ENCODE measurements around the gene ADRA2A. TPM values are rescaled to one million over a fixed set of nuclear protein-coding genes. Genes with fewer than 3 reads are reported as not detected.

Gene ADRA2A
- total RNA-seq, 1 donor from 2014 or later: 0.44 TPM

DNA sequence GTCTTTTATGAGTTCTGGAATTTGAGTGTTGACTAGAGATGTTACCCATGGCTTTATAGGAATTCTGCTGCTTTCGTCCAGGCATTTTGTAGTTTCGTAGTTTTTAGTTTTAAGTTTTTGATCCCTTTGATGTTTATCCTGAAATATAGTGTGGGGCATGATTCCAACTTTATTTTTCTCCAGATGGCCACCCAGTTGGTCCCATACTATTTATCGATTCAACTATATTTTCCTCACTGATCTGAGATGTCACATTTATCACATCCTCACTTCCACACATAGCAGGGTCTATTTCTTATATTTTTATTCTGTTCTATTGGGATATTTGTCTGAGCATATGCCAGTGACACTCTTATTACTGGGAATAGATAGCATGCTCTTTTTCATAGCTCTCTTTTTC, 33.9 kb downstream of the ADRA2A start:
- no peak for ATAC-seq

DNA sequence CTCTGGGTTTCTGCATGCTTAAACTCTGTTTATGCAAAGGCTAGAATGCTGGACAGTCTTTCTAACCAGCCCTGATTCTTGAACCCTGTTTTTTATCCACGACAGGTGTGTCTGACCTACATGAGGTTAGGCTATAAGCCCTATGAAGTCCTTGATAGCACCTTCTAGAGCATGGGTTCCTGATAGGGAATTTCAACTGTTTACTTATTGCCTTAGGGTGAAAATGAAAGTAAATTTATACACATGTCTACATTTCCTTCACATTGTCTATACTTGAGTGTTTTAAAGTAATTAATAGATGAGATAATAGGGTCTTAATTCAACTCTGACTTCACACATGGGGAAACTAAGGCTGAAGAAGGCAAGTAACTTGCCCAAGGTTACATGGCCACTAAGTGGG, 35.5 kb downstream of the ADRA2A start:
- no peak for ATAC-seq

DNA sequence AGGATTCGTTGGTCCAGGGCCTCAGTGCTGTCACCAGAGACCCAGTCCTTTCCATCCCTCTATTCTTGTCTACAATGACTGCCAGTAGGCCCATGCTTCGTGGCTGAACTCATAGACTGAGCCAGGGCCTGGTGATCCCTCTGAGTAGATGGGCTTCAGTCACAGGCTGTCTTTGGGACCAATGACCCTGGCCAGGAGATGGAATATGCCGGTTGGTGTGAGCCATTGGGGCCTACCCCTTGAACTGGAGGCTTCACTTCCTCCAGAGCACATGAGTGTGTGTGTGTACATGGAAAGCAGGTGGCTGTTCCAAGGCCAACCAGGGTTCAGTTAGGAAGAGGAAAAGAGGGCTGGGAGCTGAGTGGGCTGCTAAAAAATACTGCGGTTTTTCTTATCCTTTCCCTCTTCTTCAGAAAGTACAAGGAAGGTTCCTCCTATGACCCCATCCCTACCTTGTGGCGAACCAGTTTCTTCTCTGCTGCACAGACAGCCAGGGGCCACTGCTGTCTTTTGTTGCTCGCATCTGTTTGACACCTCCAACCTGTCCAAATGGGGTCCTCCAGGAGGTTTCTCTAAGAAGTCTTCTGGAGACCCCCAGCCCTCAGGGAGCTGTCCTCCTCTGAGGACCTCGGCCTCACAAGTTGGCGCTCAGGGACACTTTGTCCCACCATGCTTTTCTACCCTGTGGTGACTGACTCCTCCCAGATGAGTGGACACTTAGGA, 36.6 kb downstream of the ADRA2A start:
- ATAC-seq: no peak

DNA sequence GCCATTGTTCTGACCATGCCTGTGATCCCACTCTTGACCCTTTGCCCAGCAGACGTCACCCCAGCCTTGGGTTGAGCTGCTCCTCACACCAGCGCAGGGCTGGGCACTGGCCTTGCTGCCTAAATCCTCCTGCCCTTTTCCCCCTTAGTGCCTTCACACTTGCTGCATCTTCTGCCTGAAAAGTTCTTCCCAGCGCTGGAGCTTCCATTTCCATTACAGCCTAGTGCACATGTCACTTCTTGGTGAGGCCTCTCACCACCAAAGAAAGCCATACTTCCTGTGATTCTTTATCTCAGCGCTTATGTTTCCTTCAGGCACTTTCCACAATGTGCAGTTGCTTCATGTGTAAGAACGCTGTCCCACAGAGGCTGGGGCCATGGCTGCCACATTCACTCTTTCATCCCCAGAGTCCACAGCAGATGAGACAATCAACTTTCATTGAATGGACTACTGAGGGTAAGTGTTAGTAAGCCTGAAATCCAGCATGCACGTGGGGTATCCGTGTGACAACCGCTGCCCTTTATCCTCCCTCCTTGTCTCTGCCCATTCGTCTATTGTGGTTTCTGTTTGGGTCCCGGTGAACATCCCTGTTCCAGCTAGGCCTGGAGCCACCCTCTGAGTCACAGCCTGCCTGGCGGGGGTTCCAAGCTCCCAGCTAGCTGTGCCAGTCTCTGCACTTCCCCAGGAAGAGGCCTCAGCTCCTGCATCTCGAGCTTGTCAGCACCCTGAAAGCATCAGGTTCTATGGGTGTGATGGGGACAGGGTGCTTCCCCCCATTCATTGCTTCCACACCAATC, 37.3 kb downstream of the ADRA2A start:
- no peak for ATAC-seq

DNA sequence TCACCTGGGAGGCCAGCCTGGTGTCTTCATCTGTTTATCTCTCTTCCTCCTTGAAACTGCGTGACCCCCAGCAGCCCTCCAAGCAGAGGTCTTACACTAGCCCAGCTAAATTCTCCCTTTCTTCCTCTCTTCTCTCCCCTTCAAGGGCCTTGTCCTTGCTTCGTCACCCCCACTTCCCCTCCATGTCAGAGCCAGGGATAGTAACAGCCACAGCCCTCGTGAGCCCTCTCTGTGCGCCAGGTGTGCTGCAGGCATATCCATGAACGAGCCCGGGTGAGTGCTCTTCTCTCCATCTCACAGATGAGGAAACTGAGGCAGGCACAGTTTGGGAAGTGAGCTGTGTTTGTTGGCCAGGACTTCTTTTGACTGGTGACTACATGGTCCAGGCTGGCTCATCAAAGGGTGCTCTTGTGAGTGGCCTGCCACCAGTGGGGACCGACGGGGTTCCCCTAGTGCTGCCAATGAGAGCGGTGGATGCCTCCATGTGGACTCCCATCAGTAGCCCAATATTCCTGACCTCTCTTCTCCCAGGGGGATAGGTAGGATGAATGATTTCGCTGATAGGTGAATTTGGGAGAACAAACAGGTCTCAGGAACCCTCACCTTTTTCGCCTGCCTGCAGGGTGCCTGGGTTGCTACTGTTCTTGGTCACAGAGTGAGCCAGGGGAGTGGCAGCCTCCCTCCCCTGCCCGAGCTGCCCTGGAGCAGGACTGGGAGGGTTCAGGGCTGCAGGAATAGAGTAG, 38.1 kb downstream of the ADRA2A start:
- no peak for ATAC-seq

DNA sequence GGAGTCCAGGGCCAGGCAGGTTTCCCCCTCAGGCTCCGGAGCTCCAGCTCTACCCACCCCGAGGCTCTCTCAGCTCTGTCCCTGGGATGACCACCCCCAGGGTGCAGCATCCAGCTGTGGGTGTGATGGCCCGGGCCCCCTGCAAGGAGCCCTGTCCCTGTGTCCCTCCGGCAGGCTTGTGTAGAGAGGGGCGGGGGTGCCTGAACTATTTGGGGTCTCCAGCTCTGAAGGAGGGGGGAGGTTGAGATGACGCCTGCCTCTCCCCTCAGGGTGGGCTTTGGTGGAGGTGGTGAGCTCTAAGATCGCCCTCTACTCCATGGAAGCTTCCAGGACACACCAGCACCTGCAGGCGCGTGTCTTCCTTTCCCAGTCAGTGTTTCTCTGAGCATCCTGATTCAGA, 39.4 kb downstream of the ADRA2A start:
- ATAC-seq: no peak

DNA sequence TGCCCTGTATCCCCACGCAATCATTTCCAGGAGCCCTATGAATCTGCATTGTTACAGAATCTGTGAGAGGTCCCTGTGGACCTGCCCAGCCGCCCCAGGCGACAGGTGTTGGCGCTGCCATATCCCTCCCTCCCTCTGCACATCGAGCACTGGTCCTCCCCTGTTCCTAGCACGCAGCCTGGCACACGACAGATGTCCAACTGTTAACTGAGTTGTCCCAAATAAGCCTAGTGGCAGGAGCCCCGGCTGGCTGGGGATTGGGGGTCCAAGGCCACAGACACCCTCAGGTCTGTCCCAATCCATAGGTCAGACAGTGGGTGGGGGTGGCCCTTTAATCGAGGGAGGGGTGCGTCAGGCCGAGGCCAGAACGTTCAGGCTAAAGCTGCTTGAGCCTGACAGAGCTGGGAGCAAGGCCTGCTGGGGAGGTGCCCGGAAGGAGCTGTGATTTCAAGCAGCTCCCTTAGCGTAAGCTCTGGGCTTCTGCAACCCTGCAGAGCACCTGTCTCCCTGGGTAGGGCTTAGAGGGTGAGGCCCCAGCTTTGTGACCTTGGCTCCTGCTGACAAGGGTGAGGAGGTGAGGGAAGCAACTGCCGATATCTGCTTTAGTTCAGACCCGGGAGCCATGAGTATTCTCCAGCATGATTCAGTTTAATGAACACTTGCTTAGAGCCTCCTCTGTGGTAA, 40.1 kb downstream of the ADRA2A start:
- no peak for ATAC-seq

DNA sequence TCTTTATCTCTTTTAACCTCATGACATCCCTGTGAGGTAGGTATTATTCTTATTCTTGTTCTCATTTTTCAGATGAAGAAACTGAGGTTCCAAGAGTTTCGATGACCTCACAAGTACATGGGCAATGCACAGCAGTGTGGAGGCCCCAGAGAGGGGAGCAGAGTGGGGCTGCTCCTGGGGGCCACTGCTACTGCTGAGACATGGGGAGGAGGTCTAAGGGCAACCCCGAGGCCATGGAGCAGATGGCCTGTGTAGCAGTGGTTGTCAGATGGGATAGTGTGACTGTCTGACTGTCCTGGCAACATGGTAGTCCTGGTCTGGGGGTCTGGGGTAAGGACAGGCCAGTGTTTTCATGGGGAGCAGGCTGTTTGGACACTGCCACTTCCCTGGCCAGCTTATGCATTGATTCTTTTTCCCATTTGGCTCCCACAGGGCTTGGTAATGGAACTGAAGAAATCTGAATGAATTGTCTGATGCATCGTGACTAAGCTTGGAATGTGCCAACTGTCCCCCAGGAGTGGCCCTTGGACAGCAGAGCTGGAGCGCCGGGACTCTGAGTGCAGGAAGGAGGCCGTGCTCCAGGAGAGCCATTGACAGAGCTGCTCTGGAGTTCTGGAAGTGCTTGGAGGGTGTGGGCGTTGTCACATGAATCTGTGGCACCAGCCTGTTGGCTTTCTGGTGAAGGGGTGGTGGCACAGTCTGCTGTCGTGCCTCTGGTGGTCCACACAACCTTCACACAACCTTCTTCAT, 40.9 kb downstream of the ADRA2A start:
- ATAC-seq: no peak

DNA sequence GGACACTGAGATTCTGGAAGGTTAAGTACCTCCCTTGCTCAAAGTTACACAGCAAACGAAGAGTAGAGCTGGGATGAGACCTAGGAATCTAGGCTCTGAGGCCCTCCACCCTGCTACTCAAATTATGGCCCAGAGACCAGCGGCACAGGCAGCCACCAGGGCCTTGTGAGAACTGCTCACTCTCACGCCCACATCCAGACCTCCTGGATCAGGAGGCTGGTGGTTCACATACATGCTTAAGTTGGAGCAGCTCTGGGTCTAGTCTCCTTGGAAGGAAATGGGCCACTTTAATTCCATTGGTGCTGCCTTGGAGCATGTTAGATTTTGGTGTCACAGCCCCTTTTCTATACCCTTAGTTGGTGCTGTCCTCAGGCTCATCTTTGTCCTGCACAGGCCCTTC, 41.9 kb downstream of the ADRA2A start:
- no peak for ATAC-seq

DNA sequence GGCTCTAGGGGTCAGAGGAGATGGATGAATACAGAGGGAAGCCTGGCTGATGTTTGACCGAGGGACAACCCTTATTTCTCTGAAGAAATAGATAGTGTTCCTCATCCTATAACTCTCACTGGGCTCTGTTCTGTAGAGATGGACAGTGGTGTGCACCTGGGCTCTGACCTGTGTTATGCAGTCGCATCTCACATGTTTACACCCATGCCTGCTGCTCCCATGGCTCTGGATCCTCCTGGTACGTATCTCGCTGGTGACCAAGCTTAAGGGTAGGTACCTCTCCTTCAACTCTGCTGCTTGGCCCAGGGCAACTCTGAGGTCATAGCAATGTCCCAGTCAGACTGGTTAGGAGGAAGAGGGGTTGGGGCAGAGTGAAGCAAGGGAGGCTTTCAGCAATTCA, 42.8 kb downstream of the ADRA2A start:
- ATAC-seq: no peak

DNA sequence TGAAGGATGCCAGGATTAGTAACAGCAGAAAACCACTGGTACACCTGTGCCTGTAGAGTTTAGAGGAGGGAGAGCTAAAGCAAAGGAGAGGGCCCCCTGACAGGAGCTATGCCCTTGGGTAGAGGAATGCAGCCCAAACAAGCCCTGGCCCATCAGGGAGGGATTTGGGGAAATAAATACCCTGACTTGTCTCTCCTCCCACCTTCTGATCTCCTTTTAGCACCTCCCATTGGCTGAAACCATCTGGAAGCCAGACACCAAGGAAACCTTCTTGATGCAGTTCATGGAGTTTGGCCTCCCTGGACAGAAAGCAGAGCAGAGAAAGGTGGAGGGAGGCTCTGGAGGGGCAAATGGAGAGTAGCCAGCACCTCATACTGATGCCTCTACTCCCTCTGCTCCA, 45.3 kb downstream of the ADRA2A start:
- no peak for ATAC-seq

DNA sequence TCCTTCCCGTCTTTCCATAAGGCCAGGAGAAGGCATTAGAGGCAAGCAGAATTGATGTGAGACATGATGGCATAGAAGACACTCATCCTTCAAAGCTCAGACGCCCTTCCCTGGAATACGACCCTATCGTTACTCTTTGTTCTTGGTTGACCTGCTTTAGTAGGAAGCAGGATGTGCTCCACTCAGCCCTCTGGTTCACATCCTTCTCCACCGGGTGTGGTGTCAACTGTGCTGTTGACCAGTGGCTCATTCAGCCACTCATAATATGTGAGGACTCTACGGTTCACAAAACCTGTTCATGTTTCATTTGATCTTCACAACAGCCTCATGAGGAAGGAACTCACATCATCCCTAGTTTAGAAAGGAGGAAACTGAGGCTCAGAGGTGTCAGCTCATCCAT, 47.1 kb downstream of the ADRA2A start:
- ATAC-seq: no peak

DNA sequence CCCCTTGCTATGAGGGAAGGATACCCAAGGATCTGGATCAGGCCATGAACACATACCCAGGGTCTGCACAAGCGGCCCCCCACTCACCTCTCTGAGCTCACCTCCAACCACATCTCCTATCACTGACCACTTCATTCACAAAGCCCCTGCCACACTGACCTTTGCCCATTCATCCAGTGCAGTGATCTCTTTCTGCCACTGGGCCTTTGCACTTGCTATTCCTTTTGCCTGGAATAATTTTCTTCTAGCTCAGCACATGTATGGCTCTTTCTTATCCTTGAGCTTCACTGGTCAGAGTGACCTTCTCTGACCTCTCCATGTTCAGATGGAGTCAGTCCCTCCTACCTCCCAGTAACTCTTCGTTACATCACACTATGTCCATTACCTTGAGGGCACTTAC, 48.3 kb downstream of the ADRA2A start:
- ATAC-seq: no peak

DNA sequence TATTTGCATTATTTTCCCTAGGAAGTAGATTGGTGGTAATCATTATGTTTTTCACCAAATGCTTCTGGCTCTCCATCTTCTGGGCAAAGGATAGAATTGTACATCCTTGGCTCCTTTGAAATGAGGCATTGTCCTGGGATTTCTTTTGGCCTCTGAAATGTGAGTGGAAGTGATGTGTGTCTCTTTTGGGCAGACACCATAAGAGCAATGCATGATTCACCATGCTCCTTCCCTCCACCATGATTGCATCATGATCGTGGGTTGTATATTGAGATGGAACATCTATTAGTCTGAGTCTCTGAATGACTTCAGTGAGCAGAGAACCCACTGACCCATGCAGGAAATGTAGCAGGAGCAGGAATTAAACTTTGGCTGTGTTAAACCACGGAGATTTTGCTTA, 49.2 kb downstream of the ADRA2A start:
- no peak for ATAC-seq

DNA sequence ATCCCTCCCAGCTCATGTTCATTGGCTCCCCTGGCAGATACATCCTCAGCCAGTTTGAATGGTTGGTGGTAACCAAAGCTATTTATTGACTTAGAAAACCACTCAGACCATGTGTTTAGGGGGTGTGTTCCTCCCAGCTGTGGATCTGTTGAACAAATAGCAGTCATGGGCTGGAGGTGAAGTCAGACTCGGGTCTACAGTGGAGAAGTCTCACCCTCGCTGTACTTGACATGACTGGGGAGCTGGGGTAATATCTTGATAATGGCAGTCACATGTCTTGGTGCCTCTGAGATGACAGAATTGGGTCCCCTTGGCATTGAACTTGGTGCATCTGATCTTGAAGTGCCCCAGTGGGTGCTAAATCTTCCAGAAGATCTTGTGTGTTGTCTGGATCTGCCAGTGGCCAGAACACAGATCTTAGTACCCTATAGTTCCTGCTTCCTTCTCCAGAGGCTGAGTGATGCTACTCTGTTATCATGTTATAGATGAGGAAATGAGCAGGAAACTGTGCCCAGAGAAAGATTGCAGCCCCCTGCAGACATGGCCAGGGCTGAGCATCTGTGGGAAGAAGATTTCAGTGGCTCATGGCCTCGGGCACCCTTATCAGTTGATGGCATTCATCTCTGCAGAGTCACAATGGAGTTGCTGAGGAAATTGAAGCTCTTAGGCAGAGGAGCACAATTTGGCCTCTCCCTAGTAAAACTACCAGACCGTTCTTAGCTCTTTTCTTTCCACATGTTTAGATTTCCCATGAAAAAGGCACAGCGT, 50.4 kb downstream of the ADRA2A start:
- no peak for ATAC-seq

DNA sequence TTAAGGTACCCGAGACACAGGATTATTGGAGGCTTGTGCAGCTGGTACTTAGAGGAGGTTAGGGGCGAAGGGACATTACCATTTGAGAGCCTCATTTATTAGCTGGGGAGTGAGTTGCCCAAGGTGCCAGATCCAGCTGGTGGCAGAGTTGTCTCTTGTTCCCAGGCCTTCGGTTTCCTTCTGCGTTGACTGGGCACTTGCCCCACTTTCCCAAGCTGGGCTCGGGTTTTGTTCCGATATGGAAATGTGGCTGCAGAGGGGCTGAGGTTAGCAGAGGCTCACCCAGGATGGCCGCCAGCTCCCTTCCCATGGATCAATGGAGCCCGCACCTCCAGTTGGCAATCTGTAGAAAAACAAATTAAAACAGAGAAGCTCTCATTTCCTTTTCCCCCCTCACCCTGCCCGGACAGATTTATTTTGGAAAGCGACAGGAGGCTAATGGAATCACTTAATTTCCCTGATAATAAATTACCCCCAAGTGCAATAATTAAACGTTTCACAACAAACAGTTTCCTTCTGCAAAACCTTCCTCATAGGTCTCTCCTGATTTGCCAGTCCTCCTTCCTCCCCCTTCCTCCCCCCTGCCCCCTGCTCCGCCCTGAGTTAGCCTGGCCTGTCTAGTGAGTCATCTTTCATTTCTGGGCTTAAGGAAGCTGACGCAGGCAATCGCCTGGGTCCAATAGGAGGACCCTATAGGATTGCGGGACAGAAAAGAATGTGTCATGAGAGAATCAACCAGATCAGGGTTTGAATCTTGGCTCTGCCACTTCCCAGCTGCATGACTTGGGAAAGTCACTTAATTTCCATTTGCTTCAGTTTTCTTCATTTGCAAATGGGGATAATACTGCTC, 51.7 kb downstream of the ADRA2A start:
- ATAC-seq: peak; percentile 74

DNA sequence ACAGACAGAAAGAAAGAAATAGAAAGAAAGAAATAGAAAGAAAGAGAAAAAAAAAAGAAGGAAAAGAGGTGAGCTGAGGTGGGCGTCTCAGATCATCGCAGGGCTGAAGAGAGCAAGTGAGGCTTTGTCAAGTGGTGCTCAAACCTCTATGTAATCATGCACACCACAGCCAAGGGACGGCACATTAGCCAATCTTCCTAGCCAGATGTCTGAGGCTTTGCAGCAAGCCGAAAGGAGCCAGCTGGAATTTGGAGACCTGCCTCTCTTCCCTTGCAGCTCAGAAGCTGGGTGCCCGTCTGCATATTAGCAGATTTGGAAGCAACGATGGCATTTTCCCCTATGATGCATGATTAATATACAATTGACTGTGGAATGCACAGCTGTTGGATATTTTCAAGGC, 52.5 kb downstream of the ADRA2A start:
- ATAC-seq: no peak

DNA sequence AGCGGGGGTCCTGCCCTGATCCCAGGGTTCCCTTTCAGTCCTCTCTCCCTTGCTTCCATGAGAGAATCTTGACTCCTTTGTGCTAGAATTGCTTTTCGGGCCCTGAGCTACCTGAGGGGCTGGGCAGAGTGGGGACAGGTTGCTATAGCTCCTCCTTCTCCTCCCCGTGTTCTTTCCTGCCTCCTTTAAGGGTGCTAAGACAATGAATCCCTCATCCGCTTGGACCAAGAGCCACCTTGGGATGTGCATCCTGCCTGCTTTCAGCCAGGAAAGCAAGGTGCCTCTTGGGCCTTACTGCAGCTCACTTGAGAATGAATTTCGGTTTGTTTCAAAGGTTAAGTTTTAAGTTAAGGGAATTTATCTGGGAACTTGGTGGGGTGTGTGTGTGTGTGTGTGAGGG, 53.6 kb downstream of the ADRA2A start:
- ATAC-seq: no peak

All from esophagus mucosa (tissue), 1 donor.